Esophagus muscularis mucosa (tissue), 4 donors: ENCODE results near the gene PRR18. TPM values are rescaled to one million over a fixed set of nuclear protein-coding genes. Genes with fewer than 3 reads are reported as not detected.

ENCODE experiments used
- DNase-seq: peaks from one replicate; pipeline ENCODE4 v3.0.0-alpha.2; 2017; ENCODE audit errors: extremely low spot score
- H3K27ac ChIP-seq, 4 donors: fragments of 200-600 bp; sonication (generic); replicated peaks in 1 of 4; 1 replicate in 3 of 4; 2 replicates in 1 of 4; pipeline ENCODE4 v1.5.1; 2016 to 2019; ENCODE audit warnings: mild to moderate bottlenecking in 1 of 4
- H3K27me3 ChIP-seq, 4 donors: fragments of 200-600 bp; sonication (generic); one replicate each; pipeline versions ENCODE4 v1.5.1 to v1.6.0; 2016 to 2019
- H3K36me3 ChIP-seq, 4 donors: fragments of 200-600 bp; sonication (generic); one replicate each; pipeline ENCODE4 v1.5.1; 2016 to 2019
- H3K4me1 ChIP-seq, 4 donors: fragments of 200-600 bp; sonication (generic); one replicate each; pipeline ENCODE4 v1.5.1; 2016 to 2019
- H3K4me3 ChIP-seq, 4 donors: fragments of 200-600 bp; sonication (generic); 1 replicate in 2 of 4; 2 replicates in 2 of 4; pipeline ENCODE4 v1.5.1; 2016 to 2019; ENCODE audit warnings: mild to moderate bottlenecking in 4 of 4, moderate library complexity in 1 of 4
- H3K9me3 ChIP-seq, 4 donors: fragments of 200-600 bp; sonication (generic); 1 replicate in 3 of 4; 2 replicates in 1 of 4; pipeline ENCODE4 v1.5.1; 2016 to 2019
- CTCF ChIP-seq, 3 experiments: fragments of 200-600 bp in 2 of 3; fragments of 450-650 bp in 1 of 3; sonication (generic) in 2 of 3; IDR thresholded peaks; one replicate each; pipeline ENCODE4 v1.5.1; 2017 to 2019; ENCODE audit warnings: antibody characterized with exemption in 3 of 3, mild to moderate bottlenecking in 2 of 3, moderate library complexity in 1 of 3
- EP300 ChIP-seq: sonication (generic); formaldehyde crosslinking; IDR thresholded peaks from one replicate; pipeline ENCODE4 v1.6.1; 2017; ENCODE audit warnings: antibody characterized with exemption
- POLR2A ChIP-seq: fragments of 450-650 bp; IDR thresholded peaks from one replicate; pipeline ENCODE4 v1.6.1; 2017; ENCODE audit warnings: antibody characterized with exemption, moderate library complexity, mild to moderate bottlenecking, low read depth
- POLR2AphosphoS5 ChIP-seq, 2 donors: sonication (generic); formaldehyde crosslinking; IDR thresholded peaks; one replicate each; pipeline ENCODE4 v1.6.1; 2017; ENCODE audit warnings: antibody characterized with exemption in 2 of 2
- WGBS: methylation state at CpG from one replicate; pipeline ENCODE4 v1.1.5; 2018; 5-methylcytosine and 5-hydroxymethylcytosine counted together
- intact Hi-C: fragments of 100-400 bp; cut with DNase I; formaldehyde crosslinking; loops from one replicate; pipeline ENCODE4 v1.15.1; 2023
- total RNA-seq, 4 donors: library from RNA; depleted of rRNA; stranded (reverse); fragments of >200 nt; gene quantifications; one replicate each; pipeline versions ENCODE4 v1.1.0 to v1.2.1, GENCODE V29; 2016

Gene PRR18
- total RNA-seq, 4 donors from 2014 or later, result 0.23 TPM; not detected in 3

- TF ChIP-seq CTCF (IDR thresholded peaks at IDR 0.05) (no peak), POLR2A (no peak), POLR2AphosphoS5 (IDR thresholded peaks at IDR 0.05) (no peak), EP300 (no peak)
- WGBS, result 77% methylated on average over 3 of the region's 3 CpGs
- intact Hi-C loops, result no loop called here
- Histone ChIP-seq H3K4me3 (no peak overlapping the region), H3K9me3 (no peaks in the 10 kb centered on the region), H3K36me3 (peaks cover 0 to 31% (median 16%) of the 10 kb centered on the region in 4 donors), H3K27me3 (no peaks in the 10 kb centered on the region), H3K4me1 (peaks cover 27 to 80% (median 67%) of the 10 kb centered on the region in 4 donors), H3K27ac (no peak overlapping the region)
- no peak for DNase-seq
Observed at GRCh38 chr6:166336847-166337246, 28.7 kb upstream of the PRR18 start.

GRCh38 chr6:166335378-166336302 lies 27.4 kb upstream of the PRR18 start:
- no peaks in the 10 kb centered on the region for H3K9me3 ChIP-seq
- DNase-seq, result no peak
- no peak overlapping the region for H3K4me3 ChIP-seq
- intact Hi-C loops, result no loop called here
- no peaks in the 10 kb centered on the region for H3K27me3 ChIP-seq
- H3K4me1 ChIP-seq, result peaks cover 19 to 80% (median 68%) of the 10 kb centered on the region in 4 donors
- H3K36me3 ChIP-seq, result peaks cover 0 to 28% (median 16%) of the 10 kb centered on the region in 4 donors
- TF ChIP-seq EP300, result no peak
- TF ChIP-seq POLR2A, result no peak
- TF ChIP-seq POLR2AphosphoS5 (IDR thresholded peaks at IDR 0.05), result no peak
- no peak for TF ChIP-seq CTCF (IDR thresholded peaks at IDR 0.05)
- no peak overlapping the region for H3K27ac ChIP-seq
- WGBS, result 74% methylated on average over 11 of the region's 11 CpGs

GRCh38 chr6:166334878-166335277 lies 26.7 kb upstream of the PRR18 start:
- TF ChIP-seq CTCF (IDR thresholded peaks at IDR 0.05) (no peak), POLR2A (no peak), POLR2AphosphoS5 (IDR thresholded peaks at IDR 0.05) (no peak), EP300 (no peak)
- H3K9me3 ChIP-seq, result no peaks in the 10 kb centered on the region
- intact Hi-C loops, result loop anchor here (5.0 kb wide), 1 partner anchor 42 kb away; no protein-coding TSS in a partner anchor
- no peak overlapping the region for H3K4me3 ChIP-seq
- no peaks in the 10 kb centered on the region for H3K27me3 ChIP-seq
- peaks cover 19 to 78% (median 67%) of the 10 kb centered on the region in 4 donors for H3K4me1 ChIP-seq
- WGBS, result 95% methylated on average over 8 of the region's 8 CpGs
- H3K36me3 ChIP-seq, result peaks cover 0 to 28% (median 16%) of the 10 kb centered on the region in 4 donors
- no peak for DNase-seq
- no peak overlapping the region for H3K27ac ChIP-seq

GRCh38 chr6:166333172-166333995 lies 25.2 kb upstream of the PRR18 start:
- Histone ChIP-seq H3K9me3 (no peaks in the 10 kb centered on the region), H3K27ac (no peak overlapping the region), H3K27me3 (no peaks in the 10 kb centered on the region), H3K36me3 (peaks cover 0 to 37% (median 21%) of the 10 kb centered on the region in 4 donors), H3K4me1 (peaks cover 10 to 63% (median 52%) of the 10 kb centered on the region in 4 donors), H3K4me3 (no peak overlapping the region)
- no peak for DNase-seq
- TF ChIP-seq CTCF (IDR thresholded peaks at IDR 0.05), result no peak
- no peak for TF ChIP-seq POLR2A
- no peak for TF ChIP-seq POLR2AphosphoS5 (IDR thresholded peaks at IDR 0.05)
- TF ChIP-seq EP300, result no peak
- 83% methylated on average over 22 of the region's 23 CpGs for WGBS
- intact Hi-C loops, result loop anchor here (5.0 kb wide), 1 partner anchor 44 kb away; no protein-coding TSS in a partner anchor
